K562 (cell line): ENCODE measurements around the gene SLC5A5. TPM values are rescaled to one million over a fixed set of nuclear protein-coding genes. Genes with fewer than 3 reads are reported as not detected.

Source experiments
- CSDE1 ChIP-seq, 2 experiments: fragments of 450-650 bp; IDR thresholded peaks; 2 replicates each; pipeline ENCODE4 v1.6.1; 2016; ENCODE audit warnings: mild to moderate bottlenecking in 1 of 2
- FOSL1 ChIP-seq: fragments of 200-800 bp; sonication (Bioruptor generic); conservative IDR thresholded peaks from 2 replicates; pipeline ENCODE4 v1.6.1; 2016; ENCODE audit warnings: missing genetic modification characterization, missing compliant biosample characterization
- FOXA1 ChIP-seq: fragments of 450-650 bp; IDR thresholded peaks from 2 replicates; pipeline ENCODE4 v1.6.1; 2016; ENCODE audit warnings: mild to moderate bottlenecking, borderline replicate concordance
- GABPA ChIP-seq: fragments of 200-800 bp; sonication (Bioruptor generic); conservative IDR thresholded peaks from 2 replicates; pipeline ENCODE4 v1.6.1; 2016; ENCODE audit warnings: low read depth, missing genetic modification characterization, missing compliant biosample characterization
- HEY1 ChIP-seq: fragments of 250-450 bp; sonication (Bioruptor Pico); IDR thresholded peaks from 2 replicates; pipeline ENCODE4 v1.5.0; 2020; ENCODE audit warnings: mild to moderate bottlenecking, moderate library complexity, borderline replicate concordance
- HOXB6 ChIP-seq: fragments of 250-450 bp; sonication (Bioruptor Pico); IDR thresholded peaks from 2 replicates; pipeline ENCODE4 v1.5.1; 2022; ENCODE audit warnings: mild to moderate bottlenecking, borderline replicate concordance
- KLF6 ChIP-seq: fragments of 250-450 bp; sonication (Bioruptor Pico); IDR thresholded peaks from 2 replicates; pipeline ENCODE4 v1.4.0; 2020; ENCODE audit warnings: mild to moderate bottlenecking, moderate library complexity, borderline replicate concordance
- MIER1 ChIP-seq: fragments of 450-650 bp; IDR thresholded peaks from 2 replicates; pipeline ENCODE4 v1.6.1; 2016; ENCODE audit warnings: antibody characterized with exemption, mild to moderate bottlenecking, low read depth
- NR4A1 ChIP-seq, 2 experiments: fragments of 250-450 bp in 1 of 2; fragments of 450-650 bp in 1 of 2; sonication (Bioruptor Pico) in 1 of 2; IDR thresholded peaks; 2 replicates each; pipeline versions ENCODE4 v1.4.0 to v1.6.1; 2016 to 2020; ENCODE audit warnings: mild to moderate bottlenecking in 2 of 2, missing compliant biosample characterization in 1 of 2, missing genetic modification characterization in 1 of 2, moderate library complexity in 1 of 2
- POLR2AphosphoS2 ChIP-seq: IDR thresholded peaks from 2 replicates; pipeline ENCODE4 v1.6.1; 2012; ENCODE audit warnings: low read length, improper control_type of control experiment
- RBFOX2 ChIP-seq: fragments of 200-400 bp; formaldehyde crosslinking; IDR thresholded peaks from 2 replicates; pipeline ENCODE4 v1.6.1; 2017; ENCODE audit warnings: low read depth, mild to moderate bottlenecking, low read length, moderate library complexity
- ZNF121 ChIP-seq: sonication (generic); formaldehyde crosslinking; conservative IDR thresholded peaks from 2 replicates; pipeline ENCODE4 v1.8.0; 2022; ENCODE audit warnings: missing genetic modification reagents
- polyA plus RNA-seq, 8 experiments: library from polyadenylated mRNA; depleted of rRNA in 4 of 8; stranded (reverse) in 5 of 8; unstranded in 3 of 8; fragments of >200 nt; fragmentation: Nextera tagmentation in 2 of 8; fragmentation: Illumina TruSeq in 1 of 8; extraction: Ambion mirVana in 2 of 8; extraction: Trizol in 1 of 8; gene quantifications; 2 replicates each; pipeline versions ENCODE4 v1.2.1 to v1.2.3, GENCODE V29; 2011 to 2014; ENCODE audit warnings: inconsistent platforms in 1 of 8, missing spikeins in 1 of 8
- total RNA-seq, 7 experiments: library from RNA; depleted of rRNA in 6 of 7; stranded (reverse); fragments of >200 nt in 6 of 7; fragmentation: Illumina TruSeq in 2 of 7; extraction: Trizol in 2 of 7; gene quantifications; 2 replicates each; pipeline versions ENCODE4 v1.2.1 to v1.2.3, GENCODE V29; 2011 to 2021; ENCODE audit warnings: low replicate concordance in 1 of 7
- TF ChIP-seq, protein P1 (sequence below): fragments of 250-450 bp; sonication (Bioruptor Pico); IDR thresholded peaks from 2 replicates; pipeline ENCODE4 v1.4.0; 2020; ENCODE audit warnings: mild to moderate bottlenecking, moderate library complexity, borderline replicate concordance
- TF ChIP-seq, protein P2 (sequence below): fragments of 450-650 bp; IDR thresholded peaks from 2 replicates; pipeline ENCODE4 v1.6.1; 2016
- TF ChIP-seq, protein P3 (sequence below): fragments of 250-450 bp; sonication (Bioruptor Pico); IDR thresholded peaks from 2 replicates; pipeline ENCODE4 v1.4.0; 2020
- TF ChIP-seq, protein P4 (sequence below): fragments of 250-450 bp; sonication (Bioruptor Pico); IDR thresholded peaks from 2 replicates; pipeline ENCODE4 v1.4.0; 2020; ENCODE audit warnings: borderline replicate concordance

SLC5A5 gene
- total and polyA plus RNA-seq, 9 of the 15 experiments (the other 6 are each of a cell fraction or from before 2014, with no cell fraction given), result 0.10 to 0.73 (median 0.23) TPM

DNA sequence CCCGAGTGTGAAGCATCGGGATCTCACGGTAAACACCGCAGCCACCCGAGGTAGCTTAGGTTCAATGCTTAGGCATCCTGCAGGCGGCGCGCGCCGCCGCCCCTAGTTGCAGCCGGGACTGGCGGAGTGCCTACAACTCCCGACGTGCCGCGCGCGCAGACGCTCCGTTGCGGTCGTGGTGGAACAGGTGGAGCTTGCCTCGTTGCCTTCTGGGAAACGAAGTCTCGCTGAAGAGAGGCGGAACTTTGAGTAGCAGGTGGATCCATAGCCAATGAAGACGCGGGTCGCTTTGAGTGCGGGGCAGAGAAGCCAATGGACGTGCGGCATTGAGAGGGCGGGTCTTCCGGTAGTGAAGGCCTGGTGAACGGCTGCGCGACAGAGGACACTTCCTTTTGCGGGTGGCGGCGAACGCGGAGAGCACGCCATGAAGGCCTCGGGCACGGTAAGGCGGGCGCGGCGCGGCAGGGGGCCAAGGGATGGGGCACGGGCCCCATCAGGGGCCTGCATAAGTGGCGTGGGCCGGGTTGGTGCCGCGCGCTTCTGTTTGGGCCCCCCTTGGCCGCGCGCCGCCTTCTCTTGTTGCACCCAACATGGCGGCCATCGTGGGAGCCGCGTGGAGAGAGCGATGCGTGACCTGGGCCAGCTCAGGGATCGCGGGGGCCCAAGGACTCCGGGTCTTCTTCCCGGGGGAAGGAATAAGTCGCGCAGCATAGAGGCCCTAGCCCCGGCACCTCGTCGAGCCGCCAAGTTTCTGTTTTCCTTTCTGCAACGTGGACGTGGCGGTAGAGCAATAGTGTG is 12.0 kb upstream of the SLC5A5 start, which contains the start of gene RPL18A (continued):
- TF ChIP-seq, protein P1, sequence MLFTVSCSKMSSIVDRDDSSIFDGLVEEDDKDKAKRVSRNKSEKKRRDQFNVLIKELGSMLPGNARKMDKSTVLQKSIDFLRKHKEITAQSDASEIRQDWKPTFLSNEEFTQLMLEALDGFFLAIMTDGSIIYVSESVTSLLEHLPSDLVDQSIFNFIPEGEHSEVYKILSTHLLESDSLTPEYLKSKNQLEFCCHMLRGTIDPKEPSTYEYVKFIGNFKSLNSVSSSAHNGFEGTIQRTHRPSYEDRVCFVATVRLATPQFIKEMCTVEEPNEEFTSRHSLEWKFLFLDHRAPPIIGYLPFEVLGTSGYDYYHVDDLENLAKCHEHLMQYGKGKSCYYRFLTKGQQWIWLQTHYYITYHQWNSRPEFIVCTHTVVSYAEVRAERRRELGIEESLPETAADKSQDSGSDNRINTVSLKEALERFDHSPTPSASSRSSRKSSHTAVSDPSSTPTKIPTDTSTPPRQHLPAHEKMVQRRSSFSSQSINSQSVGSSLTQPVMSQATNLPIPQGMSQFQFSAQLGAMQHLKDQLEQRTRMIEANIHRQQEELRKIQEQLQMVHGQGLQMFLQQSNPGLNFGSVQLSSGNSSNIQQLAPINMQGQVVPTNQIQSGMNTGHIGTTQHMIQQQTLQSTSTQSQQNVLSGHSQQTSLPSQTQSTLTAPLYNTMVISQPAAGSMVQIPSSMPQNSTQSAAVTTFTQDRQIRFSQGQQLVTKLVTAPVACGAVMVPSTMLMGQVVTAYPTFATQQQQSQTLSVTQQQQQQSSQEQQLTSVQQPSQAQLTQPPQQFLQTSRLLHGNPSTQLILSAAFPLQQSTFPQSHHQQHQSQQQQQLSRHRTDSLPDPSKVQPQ, result no peak
- TF ChIP-seq KLF6 (CRISPR knock-in tag) (no peak), FOSL1 (tag) (no peak), NR4A1 (CRISPR knock-in tag; IDR thresholded peaks at IDR 0.05) (no peak), NR4A1 (tag; IDR thresholded peaks at IDR 0.05) (no peak), GABPA (tag) (peak; percentile 98), HOXB6 (CRISPR knock-in tag) (no peak), POLR2AphosphoS2 (no peak), ZNF121 (CRISPR knock-in tag) (no peak), CSDE1 (IDR thresholded peaks at IDR 0.05) (no peak), RBFOX2 (peak; percentile 100), HEY1 (CRISPR knock-in tag) (no peak), MIER1 (no peak), FOXA1 (no peak)
- TF ChIP-seq, protein P2, sequence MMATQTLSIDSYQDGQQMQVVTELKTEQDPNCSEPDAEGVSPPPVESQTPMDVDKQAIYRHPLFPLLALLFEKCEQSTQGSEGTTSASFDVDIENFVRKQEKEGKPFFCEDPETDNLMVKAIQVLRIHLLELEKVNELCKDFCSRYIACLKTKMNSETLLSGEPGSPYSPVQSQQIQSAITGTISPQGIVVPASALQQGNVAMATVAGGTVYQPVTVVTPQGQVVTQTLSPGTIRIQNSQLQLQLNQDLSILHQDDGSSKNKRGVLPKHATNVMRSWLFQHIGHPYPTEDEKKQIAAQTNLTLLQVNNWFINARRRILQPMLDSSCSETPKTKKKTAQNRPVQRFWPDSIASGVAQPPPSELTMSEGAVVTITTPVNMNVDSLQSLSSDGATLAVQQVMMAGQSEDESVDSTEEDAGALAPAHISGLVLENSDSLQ, result peak; percentile 100
- TF ChIP-seq, protein P3, sequence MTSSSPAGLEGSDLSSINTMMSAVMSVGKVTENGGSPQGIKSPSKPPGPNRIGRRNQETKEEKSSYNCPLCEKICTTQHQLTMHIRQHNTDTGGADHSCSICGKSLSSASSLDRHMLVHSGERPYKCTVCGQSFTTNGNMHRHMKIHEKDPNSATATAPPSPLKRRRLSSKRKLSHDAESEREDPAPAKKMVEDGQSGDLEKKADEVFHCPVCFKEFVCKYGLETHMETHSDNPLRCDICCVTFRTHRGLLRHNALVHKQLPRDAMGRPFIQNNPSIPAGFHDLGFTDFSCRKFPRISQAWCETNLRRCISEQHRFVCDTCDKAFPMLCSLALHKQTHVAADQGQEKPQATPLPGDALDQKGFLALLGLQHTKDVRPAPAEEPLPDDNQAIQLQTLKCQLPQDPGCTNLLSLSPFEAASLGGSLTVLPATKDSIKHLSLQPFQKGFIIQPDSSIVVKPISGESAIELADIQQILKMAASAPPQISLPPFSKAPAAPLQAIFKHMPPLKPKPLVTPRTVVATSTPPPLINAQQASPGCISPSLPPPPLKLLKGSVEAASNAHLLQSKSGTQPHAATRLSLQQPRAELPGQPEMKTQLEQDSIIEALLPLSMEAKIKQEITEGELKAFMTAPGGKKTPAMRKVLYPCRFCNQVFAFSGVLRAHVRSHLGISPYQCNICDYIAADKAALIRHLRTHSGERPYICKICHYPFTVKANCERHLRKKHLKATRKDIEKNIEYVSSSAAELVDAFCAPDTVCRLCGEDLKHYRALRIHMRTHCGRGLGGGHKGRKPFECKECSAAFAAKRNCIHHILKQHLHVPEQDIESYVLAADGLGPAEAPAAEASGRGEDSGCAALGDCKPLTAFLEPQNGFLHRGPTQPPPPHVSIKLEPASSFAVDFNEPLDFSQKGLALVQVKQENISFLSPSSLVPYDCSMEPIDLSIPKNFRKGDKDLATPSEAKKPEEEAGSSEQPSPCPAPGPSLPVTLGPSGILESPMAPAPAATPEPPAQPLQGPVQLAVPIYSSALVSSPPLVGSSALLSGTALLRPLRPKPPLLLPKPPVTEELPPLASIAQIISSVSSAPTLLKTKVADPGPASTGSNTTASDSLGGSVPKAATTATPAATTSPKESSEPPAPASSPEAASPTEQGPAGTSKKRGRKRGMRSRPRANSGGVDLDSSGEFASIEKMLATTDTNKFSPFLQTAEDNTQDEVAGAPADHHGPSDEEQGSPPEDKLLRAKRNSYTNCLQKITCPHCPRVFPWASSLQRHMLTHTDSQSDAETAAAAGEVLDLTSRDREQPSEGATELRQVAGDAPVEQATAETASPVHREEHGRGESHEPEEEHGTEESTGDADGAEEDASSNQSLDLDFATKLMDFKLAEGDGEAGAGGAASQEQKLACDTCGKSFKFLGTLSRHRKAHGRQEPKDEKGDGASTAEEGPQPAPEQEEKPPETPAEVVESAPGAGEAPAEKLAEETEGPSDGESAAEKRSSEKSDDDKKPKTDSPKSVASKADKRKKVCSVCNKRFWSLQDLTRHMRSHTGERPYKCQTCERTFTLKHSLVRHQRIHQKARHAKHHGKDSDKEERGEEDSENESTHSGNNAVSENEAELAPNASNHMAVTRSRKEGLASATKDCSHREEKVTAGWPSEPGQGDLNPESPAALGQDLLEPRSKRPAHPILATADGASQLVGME (CRISPR knock-in tag), result peak; percentile 76
- TF ChIP-seq, protein P4, sequence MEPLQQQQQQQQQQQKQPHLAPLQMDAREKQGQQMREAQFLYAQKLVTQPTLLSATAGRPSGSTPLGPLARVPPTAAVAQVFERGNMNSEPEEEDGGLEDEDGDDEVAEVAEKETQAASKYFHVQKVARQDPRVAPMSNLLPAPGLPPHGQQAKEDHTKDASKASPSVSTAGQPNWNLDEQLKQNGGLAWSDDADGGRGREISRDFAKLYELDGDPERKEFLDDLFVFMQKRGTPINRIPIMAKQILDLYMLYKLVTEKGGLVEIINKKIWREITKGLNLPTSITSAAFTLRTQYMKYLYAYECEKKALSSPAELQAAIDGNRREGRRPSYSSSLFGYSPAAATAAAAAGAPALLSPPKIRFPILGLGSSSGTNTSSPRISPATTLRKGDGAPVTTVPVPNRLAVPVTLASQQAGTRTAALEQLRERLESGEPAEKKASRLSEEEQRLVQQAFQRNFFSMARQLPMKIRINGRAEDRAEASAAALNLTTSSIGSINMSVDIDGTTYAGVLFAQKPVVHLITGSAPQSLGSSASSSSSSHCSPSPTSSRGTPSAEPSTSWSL (CRISPR knock-in tag), result no peak
